ENCODE results near the gene SORCS2. TPM values are rescaled to one million over a fixed set of nuclear protein-coding genes. Genes with fewer than 3 reads are reported as not detected.

SORCS2 gene
- total RNA-seq, 4 donors from 2014 or later, result 0.19 to 0.85 (median 0.66) TPM

- TF ChIP-seq CTCF (IDR thresholded peaks at IDR 0.05; ENCODE audit: low read depth), result no peak
Measured at GRCh38 chr4:7761312-7761711, 569.0 kb downstream of the SORCS2 start.

DNA sequence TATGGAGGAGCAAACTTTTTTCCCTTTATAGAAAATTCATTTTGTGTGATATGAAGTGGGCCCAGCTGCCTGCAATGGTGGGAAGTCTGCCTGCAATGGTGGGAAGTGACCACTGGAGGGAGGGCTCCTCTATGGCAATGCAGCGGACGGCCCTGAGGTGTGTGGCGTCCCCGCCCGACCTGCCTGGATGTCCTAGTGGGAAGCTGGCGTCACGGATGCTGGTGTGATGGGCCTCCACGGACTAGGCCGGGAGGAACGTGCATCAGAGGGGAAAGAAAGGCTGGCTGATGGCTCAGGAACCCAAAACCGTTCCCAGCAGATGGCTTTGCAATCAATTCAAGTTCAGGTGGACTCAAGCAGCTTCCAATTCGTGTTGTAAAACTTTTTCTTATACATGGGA is 569.4 kb downstream of the SORCS2 start:
- no peak for TF ChIP-seq CTCF (IDR thresholded peaks at IDR 0.05; ENCODE audit: low read depth)

GRCh38 chr4:7762376-7763030 is 570.2 kb downstream of the SORCS2 start:
- no peak for TF ChIP-seq CTCF (IDR thresholded peaks at IDR 0.05; ENCODE audit: low read depth)

DNA sequence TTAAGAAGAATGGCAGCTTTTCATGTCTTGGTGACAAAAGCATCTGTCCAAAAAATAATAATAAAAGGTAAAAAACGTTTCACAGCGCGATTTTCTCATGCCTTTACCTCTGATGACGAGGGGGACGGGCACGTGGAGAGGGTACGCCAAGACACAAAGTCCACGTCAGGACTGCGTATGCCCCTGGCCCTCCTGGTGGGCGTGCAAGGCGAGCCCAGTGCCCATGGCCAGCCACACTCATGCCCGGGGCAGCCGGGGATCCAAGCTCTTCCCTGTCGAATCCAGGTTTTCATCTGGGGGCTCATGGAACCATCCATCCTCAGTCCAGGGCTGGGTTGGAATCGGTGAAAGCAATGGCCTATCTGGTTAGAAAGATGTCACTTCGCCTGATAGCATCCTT is 570.8 kb downstream of the SORCS2 start:
- TF ChIP-seq CTCF (IDR thresholded peaks at IDR 0.05; ENCODE audit: low read depth), result no peak

GRCh38 chr4:7763788-7764187 is 571.5 kb downstream of the SORCS2 start:
- TF ChIP-seq CTCF (IDR thresholded peaks at IDR 0.05; ENCODE audit: low read depth), result no peak

DNA sequence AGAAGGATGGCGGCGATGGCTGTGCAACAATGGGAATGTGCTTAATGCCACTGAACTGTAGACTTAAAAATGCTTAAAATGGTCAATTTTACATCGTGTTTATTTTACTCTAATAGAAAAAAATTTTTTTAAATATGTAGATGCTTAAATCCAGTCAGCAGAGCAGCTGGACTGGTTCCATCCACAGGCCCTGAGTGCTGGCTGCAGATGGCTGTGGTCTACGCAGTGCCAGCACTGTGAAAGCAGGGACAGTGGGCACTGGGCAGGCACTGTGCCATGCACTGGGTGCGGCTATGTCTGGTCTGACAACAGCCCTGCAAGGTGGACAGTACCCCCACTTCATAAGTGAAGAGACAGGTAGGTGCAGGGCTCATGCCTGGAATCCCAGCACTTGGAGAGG is 572.1 kb downstream of the SORCS2 start:
- no peak for TF ChIP-seq CTCF (IDR thresholded peaks at IDR 0.05; ENCODE audit: low read depth)

DNA sequence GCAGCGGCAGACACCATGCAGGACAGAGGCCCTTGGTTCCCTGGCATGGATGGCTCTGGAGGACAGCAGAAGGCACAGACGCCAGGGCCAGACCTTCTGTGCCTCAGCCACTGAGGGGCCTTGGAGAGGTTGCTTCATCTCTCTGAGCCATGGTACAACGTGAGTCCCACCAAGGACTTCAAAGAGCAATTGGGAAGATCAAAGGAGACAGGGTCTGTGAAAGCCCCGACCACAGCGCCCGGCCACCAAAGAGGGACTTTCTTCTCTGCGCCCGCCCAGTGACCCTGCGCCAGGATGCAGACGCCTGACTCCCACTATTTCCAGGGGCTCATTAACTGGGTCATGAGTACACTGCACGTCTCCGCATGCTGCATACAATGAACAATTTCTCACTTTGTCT is 573.3 kb downstream of the SORCS2 start:
- no peak for TF ChIP-seq CTCF (IDR thresholded peaks at IDR 0.05; ENCODE audit: low read depth)
